Activated CD4-positive, alpha-beta T cell treated with anti-CD3 and anti-CD28 coated beads for 4 hours (primary cell): Measurements from ENCODE around the gene ENPP1.

Experiments used
- DNase-seq, 2 donors: peaks; one replicate each; pipeline ENCODE4 v3.0.0-alpha.2; 2020

Gene ENPP1

DNA sequence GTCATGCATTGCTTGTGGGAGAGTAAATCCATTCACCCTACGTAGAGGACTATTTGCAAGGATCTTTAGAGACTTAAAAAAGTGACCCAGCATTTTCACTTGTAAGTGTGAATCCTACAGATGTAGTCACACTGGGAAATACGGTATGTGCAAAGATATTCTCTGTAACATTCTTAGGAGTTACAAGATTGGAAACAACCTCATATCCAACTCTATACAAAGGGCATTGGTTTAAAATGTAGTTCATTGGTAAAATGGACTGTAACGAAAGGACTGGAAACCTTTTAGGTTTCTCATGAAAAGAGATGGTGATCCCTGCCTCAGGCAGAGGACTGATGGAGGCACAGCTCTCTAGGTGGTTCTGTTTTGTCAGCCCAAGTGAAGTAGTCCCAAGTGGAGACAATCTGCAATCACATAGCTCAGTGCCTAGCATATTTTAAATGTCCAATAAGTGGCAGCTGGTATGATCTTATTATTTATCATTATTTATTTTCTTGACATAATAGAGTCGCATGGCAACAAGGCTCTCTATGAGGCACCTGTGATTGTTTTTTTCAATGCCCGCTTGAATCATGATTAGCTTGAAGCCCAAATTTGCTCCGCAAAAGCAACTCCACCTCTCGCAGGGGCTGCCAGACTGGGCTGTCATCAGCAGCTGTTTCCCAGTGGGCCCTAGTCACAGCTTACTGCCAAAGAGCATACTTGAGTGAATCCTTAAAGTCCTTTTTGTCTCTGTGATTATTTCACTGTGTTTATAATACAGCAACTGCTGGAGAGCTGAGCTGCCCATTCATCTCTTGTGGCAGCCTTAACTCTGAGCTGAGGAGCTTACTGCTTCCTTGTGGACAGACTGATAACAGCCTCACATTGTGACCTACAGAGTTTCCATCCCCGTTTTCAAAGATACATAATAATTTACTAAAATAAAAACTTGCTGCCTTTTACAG lies 19.8 kb upstream of the ENPP1 start:
- DNase-seq, result no peak

DNA sequence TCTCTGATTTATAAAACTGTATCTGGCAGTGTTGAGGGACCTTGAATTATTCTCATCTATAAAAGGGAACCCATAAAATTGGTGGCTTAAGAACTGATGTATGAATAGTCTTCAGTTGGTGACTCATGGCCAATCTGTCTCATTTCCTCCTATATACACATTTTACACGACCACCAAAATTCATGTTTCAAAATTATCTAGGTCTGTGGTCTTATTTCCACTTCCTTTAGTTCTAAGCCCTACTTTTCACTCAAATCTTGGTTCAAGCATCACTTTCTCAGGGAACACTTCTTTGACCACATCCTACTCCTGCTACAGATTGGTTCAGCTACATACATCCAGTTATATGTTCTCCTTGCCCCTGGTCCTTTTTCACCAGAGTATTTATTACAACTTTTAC lies 18.6 kb upstream of the ENPP1 start:
- no peak for DNase-seq

DNA sequence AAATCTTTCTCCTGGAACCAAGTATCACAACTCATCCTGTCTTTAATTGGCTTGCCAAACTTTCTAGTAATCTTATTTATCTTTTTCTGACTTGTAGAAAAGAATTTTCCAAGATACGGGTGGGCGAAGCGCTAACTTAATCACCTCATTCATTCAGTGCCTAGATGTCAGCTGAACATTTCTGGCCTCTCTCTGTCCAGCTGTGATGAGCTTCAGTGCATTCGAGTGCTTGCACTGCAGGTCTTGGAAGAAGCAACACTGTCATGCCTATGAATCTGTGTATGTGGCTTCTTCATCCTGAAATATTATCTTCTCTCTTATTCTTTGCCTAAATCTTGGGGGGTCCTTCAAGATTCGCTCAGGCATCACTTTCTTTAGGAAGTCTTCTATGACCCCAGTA lies 16.3 kb upstream of the ENPP1 start:
- DNase-seq, result no peak

DNA sequence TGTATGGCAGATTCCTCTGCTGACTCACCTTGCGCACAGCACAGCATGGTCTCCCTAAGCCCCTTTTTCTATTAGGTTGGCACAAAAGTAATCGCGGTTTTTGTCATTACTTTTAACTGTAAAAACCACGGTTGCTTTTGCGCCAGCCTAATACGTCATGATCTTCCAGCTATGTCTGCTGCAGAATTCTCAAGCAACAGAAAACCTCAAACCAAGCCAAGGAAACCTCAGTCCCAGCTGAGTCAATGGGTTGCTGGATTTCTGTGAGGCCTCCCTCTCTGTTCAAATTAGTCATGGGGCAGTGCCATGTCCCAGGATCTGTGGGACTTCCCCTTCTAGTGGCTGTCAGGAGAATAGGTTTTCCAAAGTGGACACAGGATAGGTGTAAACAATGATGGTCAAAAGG lies 15.7 kb upstream of the ENPP1 start:
- no peak for DNase-seq

DNA sequence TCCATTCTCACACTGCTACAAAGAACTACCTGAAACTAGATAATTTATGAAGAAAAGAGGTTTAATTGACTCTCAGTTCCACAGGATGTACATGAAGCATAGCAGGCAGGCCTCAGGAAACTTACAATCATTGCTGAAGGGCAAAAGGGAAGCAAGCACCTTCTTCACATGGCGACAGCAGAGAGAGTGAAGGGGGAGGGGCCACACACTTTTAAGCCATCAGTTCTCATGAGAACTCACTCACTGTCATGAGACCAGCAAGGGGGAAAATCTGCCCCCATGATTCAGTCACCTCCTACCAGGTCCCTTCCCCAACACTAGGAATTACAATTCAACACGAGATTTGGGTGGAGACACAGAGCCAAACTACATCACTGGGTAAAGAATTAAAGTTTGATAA lies 12.5 kb upstream of the ENPP1 start:
- no peak for DNase-seq

DNA sequence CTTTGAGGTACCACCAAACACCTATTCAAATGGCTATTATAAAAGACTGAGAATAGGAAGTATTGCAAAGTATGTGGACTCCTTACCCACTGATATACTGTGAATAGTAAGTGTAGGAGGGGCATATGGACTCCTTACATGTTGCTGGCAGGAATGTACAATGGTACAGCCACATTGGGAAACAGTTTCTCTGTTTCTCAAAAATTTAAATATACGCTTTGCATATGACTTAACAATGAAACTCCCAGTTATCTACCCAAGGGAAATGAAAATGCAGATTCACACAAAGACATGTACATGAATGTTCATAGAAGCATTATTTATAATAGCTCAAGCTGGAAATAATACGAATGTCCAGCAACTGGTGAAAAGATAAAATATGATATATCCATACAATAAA lies 5.5 kb upstream of the ENPP1 start:
- DNase-seq, result no peak

DNA sequence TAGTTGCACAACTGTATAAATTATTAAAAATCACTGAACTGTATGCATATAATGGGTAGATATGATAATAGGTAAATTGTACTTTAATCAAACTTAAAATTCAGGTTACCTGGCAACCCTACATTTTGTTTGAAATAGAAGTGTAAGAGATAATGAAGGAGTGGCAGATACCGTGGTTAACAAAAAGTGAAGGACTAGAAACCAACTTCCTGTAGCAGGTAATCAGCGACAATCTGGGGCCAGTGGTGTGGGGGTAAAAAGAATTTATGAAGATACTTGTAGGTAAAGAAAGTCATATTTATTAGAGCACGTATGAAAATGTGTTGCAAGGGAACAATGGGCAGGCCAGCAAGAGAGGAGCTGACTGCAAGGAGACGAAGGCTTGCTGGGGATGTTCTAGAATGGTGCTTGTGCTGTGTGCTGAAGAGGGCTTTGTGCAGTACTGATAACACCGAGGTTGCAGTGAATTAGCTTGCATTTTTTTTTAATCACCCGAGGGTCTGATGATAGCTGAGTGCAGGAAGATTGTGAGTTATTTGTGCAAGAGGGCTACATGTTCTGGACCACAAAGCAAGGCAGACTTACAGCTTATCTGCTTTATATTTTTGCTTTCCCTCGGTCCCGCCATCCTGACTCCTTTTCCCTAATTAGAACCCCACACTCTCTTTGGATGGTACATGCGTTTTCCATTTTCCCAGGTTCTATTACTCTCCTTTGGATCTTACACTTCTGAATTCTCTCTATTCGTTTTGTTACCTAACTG lies 4.6 kb upstream of the ENPP1 start:
- DNase-seq, result no peak

DNA sequence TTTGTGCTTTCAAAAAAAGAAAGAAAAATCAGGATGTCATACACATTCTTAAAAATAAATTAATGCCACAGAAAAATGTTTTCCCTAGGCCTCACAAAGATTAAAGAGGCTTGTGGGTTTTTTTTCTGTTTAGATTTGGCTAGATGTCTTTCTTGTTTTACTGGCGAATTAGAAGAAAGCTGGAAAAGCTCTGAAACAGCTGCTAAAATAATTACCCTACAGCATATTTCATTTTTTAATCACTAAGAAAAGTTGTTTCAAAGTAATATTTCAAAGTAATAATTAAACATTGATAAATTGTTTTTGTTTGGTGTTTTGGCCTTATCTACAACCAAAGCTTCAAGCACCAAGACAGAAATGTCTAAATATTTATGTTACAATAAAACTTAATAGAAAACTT lies 3.7 kb upstream of the ENPP1 start:
- no peak for DNase-seq

DNA sequence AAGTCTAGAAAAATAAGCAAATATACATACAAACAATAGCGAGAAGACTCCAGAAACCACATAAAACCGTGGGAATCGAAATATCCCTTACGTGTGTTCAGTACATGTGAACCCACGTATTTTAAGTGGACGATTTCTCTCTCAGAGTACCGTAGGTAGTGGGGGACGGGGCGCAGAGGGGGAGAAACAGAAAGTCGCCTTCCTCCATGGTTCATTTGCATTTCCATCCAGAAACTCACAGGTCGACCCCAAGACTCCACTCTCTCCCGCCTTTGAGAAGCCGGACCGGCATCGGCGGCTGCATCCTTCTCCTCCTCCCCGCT lies 538 bp upstream of the ENPP1 start:
- DNase-seq, result no peak

DNA sequence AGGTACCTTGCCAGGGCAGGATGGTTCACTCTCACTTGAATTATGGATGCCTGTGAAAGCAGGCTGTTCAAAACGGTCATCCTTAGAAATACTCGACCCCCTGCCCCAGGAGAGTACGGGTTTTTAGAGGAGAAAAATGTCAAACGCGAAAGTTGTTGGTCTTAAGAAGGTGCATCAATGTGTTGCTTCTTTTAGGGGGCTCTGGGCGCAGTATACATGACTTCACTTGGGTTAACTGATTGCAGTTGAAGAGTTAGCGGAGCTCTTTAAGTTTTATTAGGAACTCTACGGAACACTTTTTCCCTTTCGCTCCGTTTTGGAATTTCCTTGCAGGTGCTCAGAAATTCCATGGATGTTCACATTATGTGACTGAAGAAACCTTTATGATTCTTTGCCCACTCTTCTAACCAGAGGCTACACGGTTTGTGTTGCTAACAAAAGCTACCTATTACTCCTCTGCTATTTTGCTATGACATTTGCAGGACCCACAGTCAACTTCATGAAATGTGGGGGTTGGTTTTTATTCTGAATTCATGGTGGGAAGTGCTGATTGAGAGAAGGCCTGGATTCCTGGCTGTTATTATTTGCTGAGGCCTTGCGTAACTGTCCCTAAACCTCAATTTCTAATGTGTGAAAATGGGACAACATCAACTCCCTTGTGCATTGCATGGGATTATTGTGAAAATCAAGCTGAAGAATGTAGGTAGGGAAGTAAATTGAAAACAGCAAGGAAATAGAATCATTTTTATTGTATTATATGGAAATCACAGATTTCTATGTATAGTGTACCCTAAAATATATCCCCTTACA lies 845 bp downstream of the ENPP1 start:
- DNase-seq, result no peak

DNA sequence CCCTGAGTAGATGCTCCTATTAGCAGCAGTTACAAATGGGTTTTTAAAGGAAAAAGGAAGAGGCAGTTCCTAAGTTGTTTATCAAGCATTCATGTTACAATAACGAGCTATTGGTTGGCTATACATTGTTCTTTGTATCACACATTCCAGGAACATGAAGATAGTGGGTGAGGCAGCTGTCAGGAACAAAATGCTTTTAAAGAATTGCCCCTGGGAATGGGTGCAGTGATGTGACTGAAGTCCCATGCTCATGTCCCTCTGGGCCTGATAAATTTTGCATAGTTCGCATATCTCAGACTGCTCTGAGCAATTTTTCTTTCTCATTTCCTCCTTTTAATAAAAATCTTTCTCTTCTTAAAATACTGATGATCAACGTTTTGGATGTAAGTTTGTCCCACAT lies 3.7 kb downstream of the ENPP1 start:
- DNase-seq, result no peak

DNA sequence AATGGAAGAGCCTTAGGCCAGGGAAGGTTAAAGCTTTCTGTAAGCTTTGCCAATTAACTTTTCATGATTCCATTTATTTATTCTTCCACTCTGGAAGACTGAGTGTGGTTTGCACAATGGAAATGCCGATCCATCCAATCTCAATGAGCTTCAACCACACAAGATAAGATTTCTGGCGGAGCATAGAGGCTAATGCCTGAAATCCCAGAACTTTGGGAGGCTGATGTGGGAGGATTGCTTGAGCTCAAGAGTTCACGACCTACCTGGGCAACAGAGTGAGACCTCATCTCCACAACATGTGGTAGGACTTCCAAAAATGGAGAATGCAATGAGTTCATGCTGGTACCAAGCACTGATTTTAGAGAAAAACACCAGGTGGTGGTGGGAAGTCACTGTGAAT lies 6.2 kb downstream of the ENPP1 start:
- DNase-seq, result no peak

DNA sequence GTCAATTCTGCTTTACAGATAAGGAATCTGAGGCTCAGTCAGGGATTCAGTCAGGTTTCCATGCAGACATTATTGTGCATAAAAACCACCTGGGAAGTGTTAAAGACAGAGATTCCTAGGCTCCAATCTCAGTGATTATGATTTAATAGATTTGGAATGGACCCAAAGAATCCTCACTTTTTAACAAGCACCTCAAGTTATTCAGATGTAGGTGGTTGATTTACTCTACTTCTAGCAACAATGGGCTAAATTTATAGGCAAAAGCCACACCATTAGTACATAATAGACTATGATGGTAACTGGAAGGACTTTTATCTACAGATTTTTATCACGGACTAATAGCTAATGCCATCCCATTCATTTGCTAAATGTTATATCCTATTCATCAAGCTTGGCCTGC lies 9.0 kb downstream of the ENPP1 start:
- no peak for DNase-seq

DNA sequence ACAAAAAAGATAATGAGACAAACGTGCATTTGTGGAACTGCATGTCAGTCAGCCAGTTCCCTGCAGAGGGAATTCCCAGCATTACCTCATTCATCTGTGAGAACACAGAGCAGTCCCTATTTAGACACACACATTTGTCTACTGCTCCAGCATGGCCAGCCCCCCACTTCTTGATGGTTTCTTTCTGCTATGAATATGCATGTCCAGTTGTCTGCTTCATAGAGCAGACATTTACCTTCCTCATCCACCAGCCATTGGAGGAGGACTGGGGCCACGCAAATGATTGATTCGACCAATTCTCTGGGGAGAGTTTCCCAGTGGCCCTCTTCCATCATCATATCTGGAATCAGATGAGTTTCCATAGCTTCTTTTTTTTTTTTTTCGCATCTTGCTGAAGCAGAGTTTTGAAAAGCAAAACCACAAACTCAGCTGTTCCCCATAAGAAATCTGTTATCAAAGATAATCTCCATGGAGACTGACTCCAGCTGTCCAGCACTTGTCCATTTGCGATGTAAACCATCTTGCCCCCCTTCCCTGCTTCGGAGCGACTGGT lies 11.8 kb downstream of the ENPP1 start:
- DNase-seq, result no peak

DNA sequence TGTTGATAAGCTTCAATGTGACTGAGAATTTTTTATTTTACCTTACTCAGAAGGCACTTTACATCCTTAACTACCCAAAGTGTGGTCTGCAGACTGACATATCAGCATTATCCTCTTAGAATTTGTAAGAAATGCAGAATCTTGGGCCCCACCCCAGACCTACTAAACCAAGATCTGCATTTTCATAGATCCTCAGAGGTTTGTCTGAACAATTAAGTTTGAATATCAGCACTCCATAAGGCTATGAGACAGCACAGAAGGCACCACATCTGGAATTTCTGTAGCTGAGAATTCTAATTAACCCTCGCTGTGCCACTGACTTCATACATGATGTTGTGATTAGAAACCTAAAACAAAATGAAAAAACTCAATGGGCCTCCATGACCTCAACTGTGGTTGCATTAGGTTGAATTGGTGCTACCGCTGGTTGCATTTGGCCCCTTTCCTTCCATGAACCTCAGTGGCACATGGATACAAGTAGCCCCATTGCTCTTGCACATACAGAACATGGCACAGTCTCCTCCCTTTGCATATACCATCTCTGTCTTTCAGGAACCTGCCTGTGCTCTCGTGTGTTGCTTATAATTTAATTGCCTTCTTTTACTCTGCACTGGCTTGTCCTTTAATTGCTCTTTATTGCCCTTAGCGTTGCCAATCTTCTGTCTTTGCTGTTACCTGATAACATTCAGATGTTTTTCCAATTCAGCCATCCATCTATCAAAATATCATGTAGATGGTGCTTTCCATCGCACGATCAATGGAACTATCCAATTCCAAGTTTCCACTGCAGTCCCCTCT lies 13.4 kb downstream of the ENPP1 start:
- DNase-seq, result no peak

DNA sequence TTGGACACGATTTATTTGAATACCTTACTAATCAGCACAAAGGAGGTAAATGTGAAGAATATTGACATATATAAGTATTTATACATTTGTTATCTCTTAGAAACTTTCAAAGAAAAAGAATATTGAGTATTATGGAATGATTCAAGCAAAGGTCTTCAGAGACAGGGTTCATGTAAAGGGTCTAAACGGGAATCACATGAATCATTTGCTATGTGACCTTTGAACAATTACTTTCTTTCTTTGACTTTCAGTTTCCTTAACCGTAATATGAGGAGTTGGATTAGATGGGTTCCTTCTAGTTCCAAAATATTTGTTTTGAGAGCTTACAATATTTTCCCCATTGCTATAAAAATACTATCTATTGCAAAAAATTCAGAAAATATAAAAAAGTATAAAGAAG lies 14.3 kb downstream of the ENPP1 start:
- DNase-seq, result no peak

DNA sequence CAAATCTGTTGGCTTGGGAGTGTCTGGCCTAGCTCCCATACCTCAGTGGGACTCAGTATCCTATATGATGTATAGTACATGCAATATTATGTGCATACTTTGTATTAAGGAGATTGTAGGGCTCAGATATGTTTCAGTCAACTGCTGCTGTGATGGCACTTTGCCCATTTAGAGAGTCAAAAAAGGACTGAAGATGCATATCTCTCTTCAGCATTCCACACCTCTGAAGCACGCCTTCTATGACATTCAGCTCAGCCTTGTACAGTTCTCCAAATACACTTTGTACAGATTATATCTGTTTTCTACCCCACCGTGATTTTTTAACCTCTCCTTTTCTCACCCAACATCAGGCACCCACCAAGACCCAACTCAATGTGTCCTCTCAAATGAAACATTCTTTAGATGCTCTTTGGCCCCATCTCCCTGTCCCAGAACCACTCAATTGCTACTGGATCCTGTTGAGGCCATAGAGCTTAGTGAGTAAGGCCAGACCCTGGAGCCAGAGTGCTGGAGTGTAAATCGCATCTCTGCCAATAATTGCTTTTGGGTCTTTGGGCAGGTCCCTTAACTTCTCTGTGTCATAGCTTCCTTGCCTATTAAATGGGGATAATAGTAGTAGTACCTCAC lies 15.6 kb downstream of the ENPP1 start:
- DNase-seq, result no peak

DNA sequence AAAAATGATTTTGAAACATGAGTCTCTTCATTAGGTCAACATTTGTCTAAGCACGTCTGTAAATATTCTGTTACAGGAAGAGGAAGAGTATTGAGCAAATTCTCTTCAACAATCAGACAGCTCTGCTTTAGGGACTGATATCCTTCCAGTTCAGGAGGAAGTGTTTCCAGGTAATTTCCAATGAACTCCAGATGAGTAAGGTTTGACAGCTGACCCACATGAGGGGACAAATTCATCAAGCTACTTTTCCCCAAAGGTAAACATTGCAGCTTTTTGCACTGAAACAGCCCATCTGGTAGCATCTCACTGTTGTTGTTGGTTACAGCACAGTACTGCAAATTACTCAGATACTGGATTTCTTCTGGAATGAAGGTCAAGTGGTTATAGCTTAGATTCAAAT lies 18.1 kb downstream of the ENPP1 start:
- no peak for DNase-seq

DNA sequence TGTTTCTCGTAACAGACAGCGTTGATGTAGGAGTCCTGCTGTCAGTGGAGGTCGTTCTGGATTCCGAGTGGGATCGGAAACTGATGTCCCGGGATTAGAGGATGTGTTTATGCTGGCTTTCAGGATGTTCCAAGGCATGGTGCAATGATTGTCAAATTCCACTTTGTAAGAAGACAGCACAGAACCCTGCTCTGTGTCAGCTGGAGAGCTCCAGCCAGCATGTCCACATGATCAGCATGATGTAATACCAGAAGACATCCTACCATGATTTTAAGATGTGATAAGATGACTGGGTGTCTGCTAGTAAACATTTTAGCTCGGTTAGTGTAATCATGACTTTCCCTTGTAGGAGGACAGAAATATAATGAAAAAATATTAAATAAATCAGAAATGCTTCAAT lies 20.3 kb downstream of the ENPP1 start:
- no peak for DNase-seq

DNA sequence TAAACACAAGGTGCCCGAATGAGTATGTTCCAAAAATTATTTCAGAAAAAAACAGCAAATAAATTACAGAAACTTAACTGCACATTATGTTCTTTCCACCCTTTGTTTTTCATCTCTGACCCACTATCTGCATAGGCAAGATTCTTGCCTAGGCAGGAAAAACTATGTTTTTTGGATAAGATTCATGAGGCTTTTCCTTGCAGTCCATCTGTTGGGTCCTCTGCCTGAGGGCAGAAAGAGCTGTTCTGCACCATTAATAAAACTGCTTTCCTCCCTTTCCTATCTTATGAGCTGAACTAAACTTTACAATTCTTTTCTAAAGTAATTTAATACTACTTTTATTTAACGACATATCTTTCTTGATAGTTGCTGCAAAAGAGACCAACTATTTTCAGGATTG lies 21.1 kb downstream of the ENPP1 start:
- no peak for DNase-seq

DNA sequence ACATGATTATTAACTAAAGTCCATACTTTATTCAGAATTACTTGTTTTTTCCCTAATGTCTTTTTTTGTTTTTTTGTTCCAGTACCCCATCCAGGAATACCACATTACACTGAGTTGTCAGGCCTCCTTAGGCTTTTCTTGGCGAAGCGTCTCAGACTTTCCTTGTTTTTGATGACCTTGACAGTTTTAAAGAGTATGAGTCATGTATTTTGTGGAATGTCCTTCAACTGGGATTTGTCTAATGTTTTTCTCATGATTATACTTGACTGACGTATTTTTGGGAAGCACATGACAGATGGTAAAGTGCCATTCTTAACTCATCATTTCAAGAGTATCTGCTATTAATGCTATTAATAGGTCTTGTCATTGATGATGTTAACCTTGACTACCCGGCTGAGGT lies 23.6 kb downstream of the ENPP1 start:
- DNase-seq, result no peak

DNA sequence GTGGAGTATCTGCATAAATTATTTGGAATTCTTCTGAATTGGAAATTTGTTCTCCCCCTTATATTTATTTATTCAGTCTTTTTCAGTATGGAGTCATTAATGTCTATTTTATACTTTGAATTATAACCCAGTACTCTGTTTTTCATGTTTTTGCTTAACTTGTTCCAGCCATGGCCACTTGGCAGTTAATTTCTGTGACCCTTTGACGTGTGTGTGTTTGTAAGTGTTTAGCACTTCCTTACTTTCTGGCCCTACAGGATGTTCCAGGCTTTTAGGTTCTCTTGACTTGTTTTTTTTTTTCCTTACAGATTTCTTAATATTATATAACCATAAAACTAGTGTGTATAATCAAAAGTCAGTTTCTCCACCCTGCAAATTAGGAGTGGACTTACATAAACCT lies 24.1 kb downstream of the ENPP1 start:
- DNase-seq, result no peak
